SU-DHL-6 (cell line): ENCODE results near the gene FBXO24.
"Not testable (repeated sequence)": the region's sequence is repeated elsewhere in the genome, so short reads cannot be mapped to it uniquely, and the experiment has no call there.

Source experiments
- H2AFZ ChIP-seq: fragments of 200-600 bp; sonication (generic); 2 replicates; pipeline ENCODE4 v1.6.1; 2014; ENCODE audit warnings: low read depth, mild to moderate bottlenecking, moderate library complexity, mixed read lengths, antibody characterized with exemption, low read length; ENCODE audit not compliant: severe bottlenecking
- H3F3A ChIP-seq: fragments of 200-600 bp; shearing (Covaris generic); 2 replicates; pipeline ENCODE4 v1.6.0; 2016; ENCODE audit warnings: antibody characterized with exemption, mild to moderate bottlenecking; ENCODE audit not compliant: insufficient read depth
- H3K27ac ChIP-seq: fragments of 200-600 bp; sonication (generic); 2 replicates; pipeline ENCODE4 v1.5.1; 2016; ENCODE audit warnings: low read depth, mild to moderate bottlenecking, low read length, moderate library complexity, mixed read lengths
- H3K27me3 ChIP-seq: fragments of 200-600 bp; sonication (generic), shearing (Covaris generic); 2 replicates; pipeline ENCODE4 v1.6.0; 2014; ENCODE audit warnings: mild to moderate bottlenecking, low read length
- H3K36me3 ChIP-seq: fragments of 200-600 bp; sonication (generic); 2 replicates; pipeline ENCODE4 v1.6.1; 2014; ENCODE audit warnings: mild to moderate bottlenecking, low read length, mixed read lengths
- H3K4me2 ChIP-seq: fragments of 300-600, 200-600 bp; shearing (Covaris generic), sonication (generic); 2 replicates; pipeline ENCODE4 v1.6.0; 2014; ENCODE audit warnings: low read length, low read depth, mild to moderate bottlenecking; ENCODE audit not compliant: poor library complexity, severe bottlenecking
- H3K4me3 ChIP-seq: fragments of 200-600 bp; sonication (generic); 2 replicates; pipeline ENCODE4 v1.5.1; 2014; ENCODE audit warnings: antibody characterized with exemption, low read length, mild to moderate bottlenecking, mixed read lengths; ENCODE audit not compliant: insufficient read depth, poor library complexity, severe bottlenecking
- H3K79me2 ChIP-seq: fragments of 200-600 bp; sonication (generic); 2 replicates; pipeline ENCODE4 v1.6.1; 2014; ENCODE audit warnings: mild to moderate bottlenecking, low read length, moderate library complexity; ENCODE audit not compliant: insufficient read depth
- H3K9ac ChIP-seq: fragments of 200-600 bp; sonication (generic); 2 replicates; pipeline ENCODE4 v1.7.0; 2014; ENCODE audit warnings: mild to moderate bottlenecking, low read length
- H3K9me2 ChIP-seq: fragments of 200-600 bp; sonication (generic); replicated peaks from 2 replicates; pipeline ENCODE4 v1.6.1; 2014; ENCODE audit warnings: low read length; ENCODE audit not compliant: insufficient read depth
- H3K9me3 ChIP-seq: fragments of 200-600 bp; sonication (generic); 2 replicates; pipeline ENCODE4 v1.6.1; 2014; ENCODE audit warnings: low read length, mixed read lengths; ENCODE audit not compliant: insufficient read depth
- H4K20me1 ChIP-seq: fragments of 200-600 bp; sonication (generic); 2 replicates; pipeline ENCODE4 v1.6.1; 2014; ENCODE audit warnings: low read depth, mild to moderate bottlenecking, antibody characterized with exemption, low read length, moderate library complexity, mixed read lengths
- CTCF ChIP-seq: fragments of 200-600 bp; sonication (generic); IDR thresholded peaks from one replicate; pipeline ENCODE4 v1.5.1; 2017; ENCODE audit warnings: antibody characterized with exemption, mild to moderate bottlenecking, low read length, moderate library complexity; ENCODE audit not compliant: insufficient read depth, poor library complexity, severe bottlenecking
- EZH2phosphoT487 ChIP-seq: fragments of 200-600 bp; sonication (generic), shearing (Covaris generic); conservative IDR thresholded peaks from 2 replicates; pipeline ENCODE4 v1.6.1; 2018; ENCODE audit warnings: mild to moderate bottlenecking, antibody characterized with exemption, low read length, moderate library complexity, mixed read lengths

The FBXO24 gene, protein sequence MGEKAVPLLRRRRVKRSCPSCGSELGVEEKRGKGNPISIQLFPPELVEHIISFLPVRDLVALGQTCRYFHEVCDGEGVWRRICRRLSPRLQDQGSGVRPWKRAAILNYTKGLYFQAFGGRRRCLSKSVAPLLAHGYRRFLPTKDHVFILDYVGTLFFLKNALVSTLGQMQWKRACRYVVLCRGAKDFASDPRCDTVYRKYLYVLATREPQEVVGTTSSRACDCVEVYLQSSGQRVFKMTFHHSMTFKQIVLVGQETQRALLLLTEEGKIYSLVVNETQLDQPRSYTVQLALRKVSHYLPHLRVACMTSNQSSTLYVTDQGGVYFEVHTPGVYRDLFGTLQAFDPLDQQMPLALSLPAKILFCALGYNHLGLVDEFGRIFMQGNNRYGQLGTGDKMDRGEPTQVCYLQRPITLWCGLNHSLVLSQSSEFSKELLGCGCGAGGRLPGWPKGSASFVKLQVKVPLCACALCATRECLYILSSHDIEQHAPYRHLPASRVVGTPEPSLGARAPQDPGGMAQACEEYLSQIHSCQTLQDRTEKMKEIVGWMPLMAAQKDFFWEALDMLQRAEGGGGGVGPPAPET

DNA sequence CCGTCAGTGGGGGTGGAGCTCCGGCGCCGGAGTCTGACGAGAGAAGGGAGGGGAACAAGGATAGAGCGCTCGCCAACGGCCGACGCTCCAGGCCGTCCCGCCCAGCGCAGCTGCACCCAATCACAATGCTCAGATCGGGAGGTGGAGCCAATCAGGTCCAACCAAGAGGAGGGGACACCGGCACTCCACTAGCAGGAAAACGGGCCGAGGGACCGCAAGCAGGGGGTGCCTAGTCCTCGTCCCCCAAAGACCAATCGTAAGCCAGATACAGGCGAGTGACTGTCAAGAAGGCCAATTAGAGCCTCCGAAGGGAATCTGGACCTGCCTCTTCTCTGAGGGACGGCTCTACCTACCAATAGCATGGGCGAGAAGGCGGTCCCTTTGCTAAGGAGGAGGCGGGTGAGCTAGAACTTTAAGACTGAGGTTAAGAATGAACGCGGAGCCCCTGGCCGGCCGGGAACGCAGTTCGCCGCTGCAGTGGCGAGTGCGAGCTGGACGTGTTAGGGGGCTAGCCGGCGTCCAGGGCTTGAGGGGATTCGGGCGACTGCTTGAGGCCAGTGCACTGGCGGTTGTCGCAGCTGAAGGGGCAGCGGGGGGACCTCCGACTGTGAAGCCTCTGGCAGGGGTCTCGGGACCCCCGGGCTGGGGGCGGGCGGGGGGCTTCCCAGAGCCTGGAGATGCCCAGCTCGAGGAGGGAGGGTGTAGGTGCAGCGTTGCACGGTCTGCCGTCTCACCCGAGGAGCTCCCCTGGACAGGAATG is at the start of gene FBXO24:
FBXO24 (plus strand) TSS at position 63 of the 760 bp plus-strand sequence; CDS start at position 361, 298 bp downstream.
- H3F3A ChIP-seq = peaks cover 9% of the 10 kb centered on the region; the same call in 1 of the 2 replicates
- peaks cover 19% of the 10 kb centered on the region for H3K79me2 ChIP-seq
- no peaks in the 10 kb centered on the region for H3K9me2 ChIP-seq
- H3K9ac ChIP-seq = peak within 1 kb of the TSS; percentile 81
- H2AFZ ChIP-seq = peak within 1 kb of the TSS; percentile 90
- no peaks in the 10 kb centered on the region for H3K27me3 ChIP-seq
- no peaks in the 10 kb centered on the region for H3K9me3 ChIP-seq
- no peaks in the 10 kb centered on the region for H4K20me1 ChIP-seq
- TF ChIP-seq CTCF (no peak), EZH2phosphoT487 (no peak)
- H3K27ac ChIP-seq = peak within 1 kb of the TSS; percentile 80
- H3K36me3 ChIP-seq = no peaks in the 10 kb centered on the region
- peak within 1 kb of the TSS; percentile 77 for H3K4me2 ChIP-seq
- peak within 1 kb of the TSS; percentile 78 for H3K4me3 ChIP-seq

DNA sequence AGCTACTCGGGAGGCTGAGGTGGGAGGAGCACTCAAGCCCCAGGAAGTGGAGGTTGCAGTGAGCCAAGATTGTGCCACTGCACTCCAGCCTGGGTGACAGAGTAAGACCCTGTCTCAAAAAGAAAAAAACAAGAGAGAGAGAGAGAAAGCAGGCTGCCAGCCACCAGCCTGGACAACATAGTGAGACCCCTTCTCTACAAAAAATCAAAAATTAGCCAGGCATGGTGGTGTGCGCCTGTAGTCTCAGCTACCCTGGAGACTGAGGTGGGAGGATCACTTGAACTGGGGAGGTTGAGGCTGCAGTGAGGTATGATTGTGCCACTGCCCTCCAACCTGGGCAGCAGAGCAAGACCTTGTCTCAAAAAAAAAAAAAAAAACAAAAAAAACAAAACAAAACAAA is 49.4 kb upstream of the FBXO24 start:
- H3F3A ChIP-seq, H2AFZ ChIP-seq, H3K27me3 ChIP-seq, H3K4me3 ChIP-seq, H4K20me1 ChIP-seq, H3K27ac ChIP-seq, H3K9me2 ChIP-seq, H3K79me2 ChIP-seq, H3K36me3 ChIP-seq, H3K9ac ChIP-seq, H3K9me3 ChIP-seq, H3K4me2 ChIP-seq: not testable (repeated sequence)

DNA sequence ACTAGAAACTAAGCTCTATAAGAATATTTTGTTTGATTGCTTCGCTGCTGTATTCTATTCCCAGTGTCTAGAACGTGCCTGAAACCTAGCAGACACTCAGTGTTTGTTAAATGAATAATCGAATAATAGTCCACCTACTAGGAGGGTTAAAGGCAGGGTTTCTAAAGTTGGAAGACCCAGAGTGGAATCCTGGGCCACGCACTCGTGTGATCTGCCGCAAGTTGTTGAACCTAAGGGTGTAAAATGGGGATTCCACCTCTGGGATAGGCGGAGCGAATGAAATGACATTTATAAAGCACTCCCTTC is 47.8 kb upstream of the FBXO24 start:
- no peaks in the 10 kb centered on the region for H3K27me3 ChIP-seq
- H3K9me2 ChIP-seq = no peaks in the 10 kb centered on the region
- H3K27ac ChIP-seq = 0 out of 2 replicates have a peak overlapping the region, but pooled peaks have one; percentile 16
- no peaks in the 10 kb centered on the region for H4K20me1 ChIP-seq
- peak overlapping the region; percentile 97 for H2AFZ ChIP-seq
- no peaks in the 10 kb centered on the region for H3K9me3 ChIP-seq
- TF ChIP-seq CTCF = no peak
- no peak for TF ChIP-seq EZH2phosphoT487
- H3K79me2 ChIP-seq = no peaks in the 10 kb centered on the region
- H3K4me2 ChIP-seq = peak overlapping the region; percentile 93
- H3K4me3 ChIP-seq = peak overlapping the region; percentile 58
- no peaks in the 10 kb centered on the region for H3F3A ChIP-seq
- peak overlapping the region; percentile 60 for H3K9ac ChIP-seq
- no peaks in the 10 kb centered on the region for H3K36me3 ChIP-seq
